Fibroblast of the aortic adventitia (primary cell): ENCODE measurements around the gene LSAMP. TPM values are rescaled to one million over a fixed set of nuclear protein-coding genes. Genes with fewer than 3 reads are reported as not detected.

Experiments used
- DNase-seq: peaks from one replicate; pipeline ENCODE4 v3.0.0-alpha.2; 2010; ENCODE audit warnings: low read depth
- H3K4me3 ChIP-seq: 2 replicates; pipeline ENCODE4 v1.5.1; 2011; ENCODE audit warnings: low read depth, mild to moderate bottlenecking, control low read depth, low read length, moderate library complexity
- CTCF ChIP-seq: IDR thresholded peaks from 2 replicates; pipeline ENCODE4 v1.5.1; 2011; ENCODE audit warnings: mild to moderate bottlenecking, low read length, control low read depth, inconsistent platforms; ENCODE audit not compliant: insufficient read depth
- total RNA-seq: library from RNA; depleted of rRNA; stranded (reverse); fragments of >200 nt; gene quantifications from 2 replicates; pipeline ENCODE4 v1.2.3, GENCODE V29; 2012; ENCODE audit warnings: low replicate concordance

The LSAMP gene
- total RNA-seq, 1 donor, result 9.8 TPM

DNA sequence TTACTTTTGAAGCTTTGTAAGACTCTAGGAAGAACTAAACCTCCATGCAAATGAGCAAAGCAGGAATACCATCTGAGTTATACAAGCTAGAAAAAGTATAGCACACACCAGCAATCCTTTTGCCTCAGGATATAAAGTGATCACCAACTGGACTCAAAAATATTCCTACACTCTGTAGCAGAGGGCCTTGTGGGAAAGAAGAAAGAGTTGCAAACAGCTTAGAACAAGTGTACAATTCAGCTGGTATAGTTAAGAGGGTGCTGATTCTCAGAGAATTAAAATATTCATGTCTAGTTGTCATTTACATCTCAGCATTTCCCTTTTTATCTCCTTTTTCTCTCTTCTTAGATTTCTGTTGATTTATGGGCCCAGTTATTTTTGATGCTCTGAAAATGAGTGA lies 573.6 kb downstream of the LSAMP start:
- DNase-seq, result no peak
- TF ChIP-seq CTCF, result no peak
- no peak overlapping the region for H3K4me3 ChIP-seq

DNA sequence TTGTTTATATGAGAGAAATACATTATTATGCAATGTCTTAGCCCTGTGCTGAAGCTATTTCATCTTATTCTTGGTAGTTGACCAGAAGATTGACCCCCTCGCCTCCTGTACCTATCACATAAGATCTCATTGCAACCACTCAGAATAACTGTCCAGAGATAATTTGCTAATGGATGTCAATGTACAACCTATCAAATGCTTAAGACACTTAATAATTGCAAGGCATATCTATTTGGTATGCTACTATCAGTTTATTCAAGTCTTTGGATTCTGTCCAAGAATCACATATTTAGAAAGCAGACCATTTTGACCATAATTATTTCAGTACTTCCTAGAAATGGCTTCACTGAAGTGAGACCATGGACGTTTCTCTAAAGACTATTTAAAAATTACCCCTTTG lies 580.4 kb downstream of the LSAMP start:
- no peak for TF ChIP-seq CTCF
- H3K4me3 ChIP-seq, result no peak overlapping the region
- peak; percentile 3 for DNase-seq

DNA sequence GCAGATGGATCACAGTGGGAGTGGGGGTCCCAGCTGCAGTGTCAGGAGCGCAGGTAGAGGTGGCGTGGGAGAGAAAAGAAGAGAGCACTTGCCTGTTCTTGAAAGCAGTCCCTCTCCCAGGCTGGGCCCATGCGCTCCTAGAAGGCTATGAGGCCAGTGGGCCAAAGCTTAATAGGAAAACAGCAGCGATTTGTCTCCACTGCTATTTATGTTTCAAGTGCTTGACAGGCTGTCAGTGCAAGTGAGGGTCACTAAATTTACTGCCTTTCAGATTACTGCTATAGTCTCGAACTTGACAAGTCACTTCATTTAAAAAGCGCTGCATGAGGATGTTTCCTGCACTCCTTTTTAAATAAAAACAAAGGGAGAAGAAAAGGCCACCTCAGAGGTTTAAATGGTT lies 582.4 kb downstream of the LSAMP start:
- H3K4me3 ChIP-seq, result no peak overlapping the region
- DNase-seq, result no peak
- no peak for TF ChIP-seq CTCF

DNA sequence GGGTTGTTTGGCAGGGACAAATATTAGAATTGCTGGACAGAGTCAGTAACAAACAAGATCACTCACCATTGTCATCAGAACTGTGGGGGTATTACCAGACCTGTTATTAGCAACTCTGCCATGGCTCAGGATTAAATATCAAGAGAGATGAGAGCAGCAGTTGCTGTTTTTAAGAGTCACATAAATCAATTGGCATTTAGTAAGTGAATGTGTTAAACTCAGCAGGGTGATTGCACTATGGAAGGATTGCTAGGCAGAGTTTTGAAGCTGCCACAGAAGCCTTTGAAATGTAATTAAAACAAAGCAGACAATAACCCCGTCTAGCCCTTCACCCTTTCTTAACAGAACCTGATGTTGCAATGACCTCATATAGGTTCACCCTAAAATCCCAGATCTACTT lies 583.2 kb downstream of the LSAMP start:
- TF ChIP-seq CTCF, result no peak
- no peak overlapping the region for H3K4me3 ChIP-seq
- DNase-seq, result no peak

GRCh38 chr3:115861166-115861733 lies 584.0 kb downstream of the LSAMP start:
- DNase-seq, result no peak
- TF ChIP-seq CTCF, result peak; percentile 15
- no peak overlapping the region for H3K4me3 ChIP-seq

- no peak for DNase-seq
- no peak for TF ChIP-seq CTCF
- no peak overlapping the region for H3K4me3 ChIP-seq
Observed at GRCh38 chr3:115860766-115861165, 584.5 kb downstream of the LSAMP start.

DNA sequence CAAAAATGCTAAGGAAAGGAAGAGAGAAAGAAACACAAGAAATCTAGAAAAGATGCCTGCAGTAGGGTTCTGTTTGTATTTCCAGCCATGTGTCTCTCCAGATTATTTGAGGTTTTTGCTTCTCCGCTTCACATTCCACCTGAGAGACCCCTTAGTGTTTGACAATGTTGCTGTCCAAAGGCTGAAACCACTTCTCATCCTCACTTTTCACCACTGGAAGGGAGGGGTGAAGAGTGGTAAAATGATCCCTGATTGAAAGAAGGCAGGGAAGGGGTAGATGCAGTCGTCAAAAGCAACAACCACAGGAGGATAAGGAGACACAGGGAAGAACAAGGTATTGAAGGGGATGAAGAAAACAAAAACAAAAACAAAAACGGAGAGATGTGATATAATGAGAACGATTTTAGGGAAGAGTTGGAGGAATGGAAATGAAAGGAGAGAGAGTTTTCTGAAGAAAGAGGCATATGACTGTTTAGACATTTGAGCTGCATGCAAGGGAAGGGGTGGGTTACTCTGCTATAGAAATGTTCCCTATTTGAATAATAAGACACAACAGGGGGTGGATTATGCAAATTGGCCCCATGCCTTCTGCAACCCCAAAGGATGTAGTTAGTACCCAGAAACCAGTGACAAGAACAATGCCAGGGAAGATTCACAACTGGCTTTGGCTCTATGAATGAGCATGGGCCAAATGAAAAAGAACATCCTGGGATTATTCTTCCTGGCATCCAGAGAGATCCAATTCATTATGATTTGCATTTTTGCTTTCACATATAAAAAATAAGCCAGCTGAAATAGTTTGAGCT lies 586.1 kb downstream of the LSAMP start:
- no peak for DNase-seq
- H3K4me3 ChIP-seq, result no peak overlapping the region
- TF ChIP-seq CTCF, result no peak
